Keratinocyte (primary cell): ENCODE measurements around the gene CCDC87.
"Not testable (repeated sequence)": the region's sequence is repeated elsewhere in the genome, so short reads cannot be mapped to it uniquely, and the experiment has no call there.

ENCODE experiments used
- CTCF ChIP-seq, 3 experiments: IDR thresholded peaks in 1 of 3; conservative IDR thresholded peaks in 1 of 3; optimal IDR thresholded peaks in 1 of 3; 2 replicates in 2 of 3; 3 replicates in 1 of 3; pipeline versions ENCODE3 to v1.5.1; 2011; ENCODE audit warnings: low read length in 3 of 3, mild to moderate bottlenecking in 3 of 3, moderate library complexity in 2 of 3, control low read depth in 1 of 3, inconsistent platforms in 1 of 3; ENCODE audit not compliant: insufficient read depth in 2 of 3; ENCODE audit errors: extremely low read depth in 1 of 3
- EZH2 ChIP-seq: IDR thresholded peaks from one replicate; pipeline ENCODE4 v1.6.1; 2012; ENCODE audit warnings: inconsistent platforms, mild to moderate bottlenecking, low read length, moderate library complexity

- not testable (repeated sequence) for TF ChIP-seq CTCF (optimal IDR thresholded peaks at IDR 0.05 in 1 of 3, IDR thresholded peaks at IDR 0.05 in 1 of 3, conservative IDR thresholded peaks at IDR 0.05 in 1 of 3; ENCODE audit: extremely low read depth in 1 of 3, insufficient read depth in 2 of 3, low read length in 3 of 3); EZH2
These were observed 7.4 kb downstream of the CCDC87 start for GRCh38 chr11:66585447-66585846.
